Fibroblast of skin of right quadriceps (primary cell): ENCODE results near the gene C12orf76.
"Not testable (repeated sequence)": the region's sequence is repeated elsewhere in the genome, so short reads cannot be mapped to it uniquely, and the experiment has no call there.

Experiments
- DNase-seq: peaks from one replicate; pipeline ENCODE4 v3.0.0-alpha.2; 2013

C12orf76 gene

GRCh38 chr12:110062241-110062640, 13.9 kb upstream of the C12orf76 start:
- DNase-seq = no peak

GRCh38 chr12:110059651-110060000, 11.3 kb upstream of the C12orf76 start:
- DNase-seq = no peak

- no peak for DNase-seq
These were observed 10.7 kb upstream of the C12orf76 start for GRCh38 chr12:110058875-110059615.

GRCh38 chr12:110056643-110057042, 8.3 kb upstream of the C12orf76 start:
- not testable (repeated sequence) for DNase-seq

- DNase-seq = peak; percentile 94
These were observed 7.3 kb upstream of the C12orf76 start for GRCh38 chr12:110055375-110056352.

GRCh38 chr12:110050927-110051326, 2.6 kb upstream of the C12orf76 start:
- no peak for DNase-seq

GRCh38 chr12:110049666-110050065, 1.3 kb upstream of the C12orf76 start:
- not testable (repeated sequence) for DNase-seq

- DNase-seq = not testable (repeated sequence)
These were observed 712 bp upstream of the C12orf76 start for GRCh38 chr12:110049034-110049433.

- DNase-seq = no peak
These were observed 903 bp downstream of the C12orf76 start for GRCh38 chr12:110047297-110047940.

GRCh38 chr12:110046451-110047187, 1.7 kb downstream of the C12orf76 start:
- no peak for DNase-seq

- no peak for DNase-seq
These were observed 6.1 kb downstream of the C12orf76 start for GRCh38 chr12:110042264-110042663.

- peak; percentile 95 for DNase-seq
These were observed 9.1 kb downstream of the C12orf76 start for GRCh38 chr12:110039085-110039807.

- no peak for DNase-seq
These were observed 9.6 kb downstream of the C12orf76 start for GRCh38 chr12:110038741-110039084.

GRCh38 chr12:110037315-110037714, 11.0 kb downstream of the C12orf76 start:
- DNase-seq = no peak

- DNase-seq = no peak
These were observed 12.7 kb downstream of the C12orf76 start for GRCh38 chr12:110035534-110036104.

GRCh38 chr12:110033888-110034287, 14.4 kb downstream of the C12orf76 start:
- no peak for DNase-seq

- no peak for DNase-seq
These were observed 19.0 kb downstream of the C12orf76 start for GRCh38 chr12:110029290-110029815.

GRCh38 chr12:110028323-110028722, 20.0 kb downstream of the C12orf76 start:
- DNase-seq = no peak

GRCh38 chr12:110024051-110024450, 24.3 kb downstream of the C12orf76 start:
- DNase-seq = no peak

- peak; percentile 64 for DNase-seq
These were observed 25.0 kb downstream of the C12orf76 start for GRCh38 chr12:110023059-110023980.
